K562 treated with DMSO at 1 percent for 24 hours (cell line): ENCODE results near the gene MAP2K7. TPM values are rescaled to one million over a fixed set of nuclear protein-coding genes. Genes with fewer than 3 reads are reported as not detected.

Experiments
- total RNA-seq: library from RNA; unstranded; fragments of 300-600 nt; gene quantifications from 2 replicates; pipeline ENCODE4 v1.2.3, GENCODE V29; 2022; ENCODE audit warnings: low read depth; ENCODE audit not compliant: insufficient read depth

Gene MAP2K7
- 40.0 and 44.3 TPM in 2 replicates for total RNA-seq

DNA sequence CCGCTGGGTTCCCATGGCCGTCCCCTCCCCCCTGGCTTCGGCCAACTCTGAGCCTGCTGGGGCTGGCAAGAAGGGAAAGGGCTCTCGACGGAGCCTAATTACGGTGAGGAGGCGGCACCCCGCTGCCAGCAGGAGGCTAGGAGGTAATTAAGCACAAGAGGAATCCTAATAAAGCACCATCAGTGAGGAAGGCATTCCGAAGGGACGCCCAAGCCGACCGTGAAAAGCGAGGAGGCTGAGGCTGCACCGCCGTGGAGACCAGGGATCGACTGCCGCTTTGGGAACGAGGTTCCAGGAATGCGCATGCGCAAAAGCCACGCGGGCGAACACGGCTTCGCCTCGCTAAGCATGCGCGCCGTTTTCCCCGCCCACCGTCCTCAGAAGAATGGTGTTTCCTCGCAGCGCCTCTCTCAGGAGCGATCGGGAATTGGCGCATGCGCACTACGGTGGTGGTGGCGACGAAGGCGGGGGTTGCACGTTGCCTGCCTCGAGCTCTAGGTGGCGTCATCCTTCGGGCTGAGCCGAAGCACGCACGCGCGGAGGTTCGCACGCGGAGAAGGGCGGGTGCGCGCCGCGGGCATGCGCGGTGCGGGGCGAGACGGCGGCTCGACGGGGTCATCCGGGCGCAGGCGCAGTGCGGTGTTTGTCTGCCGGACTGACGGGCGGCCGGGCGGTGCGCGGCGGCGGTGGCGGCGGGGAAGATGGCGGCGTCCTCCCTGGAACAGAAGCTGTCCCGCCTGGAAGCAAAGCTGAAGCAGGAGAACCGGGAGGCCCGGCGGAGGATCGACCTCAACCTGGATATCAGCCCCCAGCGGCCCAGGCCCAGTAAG, at the start of gene MAP2K7:
Gene MAP2K7, plus strand, starts transcription at position 634 of the 830 bp plus-strand sequence. Its CDS starts 68 bp downstream, at position 702.

DNA sequence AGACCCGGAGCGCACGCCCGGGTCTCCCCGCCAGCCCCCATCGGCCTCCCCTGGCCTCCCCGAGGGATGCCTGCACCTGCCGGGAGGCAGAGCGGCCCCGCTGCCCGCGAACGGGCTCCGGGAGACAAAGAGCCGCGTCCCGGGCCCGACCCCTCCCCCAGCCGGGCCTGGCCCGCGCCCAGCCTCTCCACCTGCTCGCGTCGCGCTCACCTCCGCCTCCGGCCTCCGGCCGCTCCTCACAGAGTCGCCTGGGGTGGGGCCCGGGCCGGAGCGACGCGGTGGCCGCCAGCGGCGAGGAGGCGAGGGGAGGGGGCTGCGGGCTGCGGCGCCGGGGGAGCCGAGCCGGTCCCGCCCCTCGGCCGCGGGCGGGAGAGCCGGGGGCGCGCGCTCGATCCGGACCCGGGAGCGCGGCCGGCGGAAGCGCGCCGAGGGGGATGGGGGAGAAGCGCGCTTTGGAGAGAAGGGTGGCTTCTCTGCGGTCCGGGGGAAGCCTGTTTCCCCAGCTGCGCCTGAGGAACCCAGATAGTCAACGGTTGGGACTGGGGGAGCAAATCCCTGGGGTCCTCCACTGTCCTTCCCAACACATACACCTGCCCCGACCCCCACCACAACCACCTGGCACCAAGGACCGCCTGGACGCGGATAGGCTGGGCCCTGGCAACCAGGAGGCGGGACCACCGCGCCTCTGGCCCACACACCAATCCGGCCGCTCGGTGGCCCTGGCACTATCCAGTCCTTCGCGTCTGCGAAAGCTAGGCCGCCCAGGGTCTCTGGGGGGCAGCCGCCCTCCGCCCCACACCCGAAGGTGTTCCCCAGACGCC, 29.4 kb upstream of the MAP2K7 start, which contains the start of gene PRR36:
Gene PRR36, minus strand, starts transcription at position 315 of the 821 bp plus-strand sequence. CDS start 701 bp downstream, outside the sequence.

DNA sequence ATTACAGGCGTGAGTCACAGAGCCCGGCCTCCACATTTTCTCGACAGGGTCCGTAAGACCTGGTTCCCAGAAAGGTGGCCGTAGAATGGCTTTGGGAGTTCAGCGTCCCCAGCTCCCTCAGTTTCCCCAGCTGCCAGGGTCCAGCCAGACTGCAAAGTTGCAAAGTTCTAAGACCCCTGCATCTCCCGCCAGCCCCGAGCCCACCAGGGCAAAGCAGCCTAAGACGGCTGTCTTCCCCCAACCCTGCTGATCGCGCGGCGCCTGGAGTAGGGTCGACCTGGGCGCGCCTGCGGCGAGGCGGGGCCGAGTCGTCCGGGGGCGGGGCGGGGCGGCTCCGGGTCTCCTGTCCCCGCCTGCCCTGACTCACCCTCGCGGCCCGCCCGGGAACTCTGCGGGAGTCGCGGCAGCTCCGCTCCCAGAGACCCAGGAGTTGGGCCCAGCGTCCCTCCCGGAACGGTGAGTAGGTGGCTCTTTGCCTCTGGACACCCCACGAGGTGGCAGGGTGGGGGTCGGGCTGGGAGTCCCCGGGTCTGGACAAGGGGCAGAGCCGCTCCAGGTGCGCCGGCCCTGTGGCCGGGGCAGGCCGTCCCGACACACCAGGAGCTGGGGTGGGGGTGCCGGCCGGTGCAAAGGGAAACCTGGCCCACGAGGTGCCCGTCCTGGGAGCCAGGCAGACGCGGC, 15.4 kb upstream of the MAP2K7 start, which contains the start of gene LRRC8E:
Gene LRRC8E, plus strand, starts transcription at position 366 of the 681 bp plus-strand sequence. CDS start 7,094 bp downstream, outside the sequence.

DNA sequence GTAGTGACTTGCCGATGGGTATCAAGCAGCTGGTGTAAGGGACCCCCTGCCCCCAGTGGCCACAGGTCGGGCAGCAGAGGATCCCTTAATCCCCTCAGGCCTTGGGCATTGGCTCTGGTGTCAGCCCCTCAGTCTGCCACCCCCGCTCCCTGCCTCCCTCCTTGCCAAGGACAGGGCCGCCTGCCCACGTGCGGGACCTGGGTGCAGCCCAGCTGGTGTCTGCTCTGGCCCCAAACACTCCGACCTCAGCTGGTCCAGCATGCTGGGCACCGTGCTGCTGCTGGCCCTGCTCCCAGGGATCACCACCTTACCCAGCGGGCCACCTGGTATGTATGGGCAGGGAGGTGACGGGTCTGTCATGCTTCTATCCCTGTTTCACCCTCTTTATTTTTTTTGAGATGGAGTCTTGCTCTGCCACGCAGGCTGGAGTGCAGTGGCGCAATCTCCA, 10.9 kb downstream of the MAP2K7 start, which contains the start of gene TGFBR3L:
Gene TGFBR3L, plus strand, starts transcription at position 233 of the 448 bp plus-strand sequence.

DNA sequence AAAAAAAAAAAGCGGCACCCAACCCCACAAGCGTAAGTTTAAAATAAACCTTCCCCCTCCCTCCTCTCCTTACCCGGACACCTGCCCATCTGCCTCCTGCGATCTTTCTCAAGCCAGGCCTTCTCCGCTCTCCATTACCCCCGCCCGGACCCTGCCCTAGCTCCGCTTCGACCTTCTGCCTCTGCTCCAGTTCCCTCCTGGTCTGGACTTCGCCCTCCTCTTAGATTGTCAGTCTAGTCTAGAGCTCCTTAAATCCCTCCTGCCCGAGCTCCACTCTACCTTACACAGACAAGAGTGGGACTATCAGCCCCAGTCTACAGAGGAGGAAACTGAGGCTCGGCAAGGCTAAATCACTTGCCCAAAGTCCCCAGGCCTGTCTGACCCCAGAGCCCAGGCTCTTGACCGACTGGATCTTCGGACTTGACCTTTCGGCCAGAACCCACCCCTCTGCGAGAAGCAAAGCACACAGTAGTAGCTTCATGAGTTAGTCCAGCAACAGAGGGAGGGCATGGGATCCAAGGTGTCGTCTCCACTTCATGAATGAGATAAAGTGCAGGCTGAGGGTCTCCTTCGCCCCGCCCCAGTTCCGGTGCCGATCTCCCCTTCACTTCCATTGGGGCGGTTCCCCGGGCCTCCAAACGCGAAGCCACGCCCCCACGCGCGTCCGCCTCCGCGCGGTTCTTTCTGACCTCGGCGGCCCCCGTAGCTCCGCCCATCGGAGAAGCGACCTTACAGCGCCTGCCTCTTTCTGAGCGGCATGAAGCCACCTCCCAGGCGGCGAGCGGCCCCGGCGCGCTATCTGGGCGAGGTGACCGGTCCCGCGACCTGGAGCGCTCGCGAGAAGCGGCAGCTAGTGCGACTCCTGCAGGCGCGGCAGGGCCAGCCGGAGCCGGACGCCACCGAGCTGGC, 16.2 kb downstream of the MAP2K7 start, which contains the start of gene SNAPC2:
Gene SNAPC2, plus strand, starts transcription at position 729 of the 909 bp plus-strand sequence. Its CDS starts 29 bp downstream, at position 758.

DNA sequence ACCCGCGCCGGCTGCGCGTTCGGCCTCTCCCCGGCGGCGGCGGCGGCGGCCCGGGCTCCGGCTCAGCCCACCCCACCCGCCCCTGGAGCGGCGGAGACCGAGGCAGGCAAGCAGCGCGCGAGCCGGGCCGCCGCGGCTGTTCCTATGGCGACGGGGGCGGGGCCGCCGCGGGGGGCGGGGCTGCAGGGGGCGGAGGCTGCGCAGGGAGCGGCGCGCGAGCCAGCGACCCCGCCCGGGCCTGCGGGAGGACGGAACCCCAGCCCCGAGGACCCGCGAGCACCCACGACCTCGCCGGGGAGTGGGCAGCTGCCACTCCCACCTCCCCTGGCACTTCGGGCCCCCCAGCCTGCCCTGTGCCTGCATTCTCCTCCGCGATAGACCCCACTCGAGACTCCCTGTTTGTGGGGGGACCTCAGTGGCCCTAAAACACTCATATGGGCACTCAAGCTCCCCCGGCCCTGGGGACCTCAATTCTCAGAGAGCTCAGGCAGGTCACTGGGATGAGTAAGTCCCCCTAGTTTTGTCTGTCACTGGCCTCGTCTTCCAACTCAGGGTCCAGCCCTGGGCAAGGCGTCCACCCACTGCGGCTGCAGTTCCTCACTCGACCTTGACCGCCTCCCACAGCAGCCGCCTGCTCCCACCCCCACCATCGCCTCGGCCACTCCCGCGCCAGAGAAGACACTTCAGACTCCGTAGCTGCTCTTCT, 22.5 kb downstream of the MAP2K7 start, which contains the start of gene CTXN1:
Gene CTXN1, minus strand, starts transcription at position 115 of the 706 bp plus-strand sequence. CDS start 597 bp downstream, outside the sequence.

DNA sequence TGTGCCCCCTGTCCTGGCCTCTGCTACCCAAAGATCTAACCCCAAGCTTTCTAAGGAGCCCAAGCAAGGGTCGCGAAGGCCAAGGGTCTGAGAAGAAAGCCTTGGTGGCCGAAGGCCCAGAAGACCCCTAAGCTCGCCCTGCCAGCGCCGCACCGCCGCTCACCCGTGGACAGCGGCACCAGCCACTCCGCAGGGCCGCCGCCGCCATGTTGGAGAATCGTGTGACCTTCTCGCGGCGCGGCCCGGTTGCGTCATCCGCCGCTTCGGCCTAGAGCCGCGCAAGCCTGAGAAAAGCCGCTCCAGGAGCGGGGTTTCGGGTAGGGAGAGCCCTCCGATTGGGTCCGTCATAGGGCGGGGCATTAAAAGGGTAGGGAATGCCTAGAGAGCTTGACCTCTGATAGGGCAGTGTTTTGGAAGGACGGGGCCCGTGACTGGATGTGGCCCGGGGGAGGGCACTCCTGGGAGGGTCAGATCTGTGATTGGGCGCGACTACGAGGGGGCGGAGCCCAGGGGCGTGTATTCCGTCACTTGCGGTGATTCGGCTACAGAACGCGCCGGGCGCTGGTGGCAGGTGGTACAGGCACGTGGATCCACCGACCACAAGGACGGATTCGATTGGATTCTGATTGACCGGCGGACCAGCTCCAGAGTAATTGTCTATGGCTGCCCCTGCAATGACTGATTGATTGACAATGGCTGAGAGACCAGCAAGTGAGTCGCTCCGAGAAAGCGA, 39.9 kb downstream of the MAP2K7 start, which contains the start of gene TIMM44:
Gene TIMM44, minus strand, starts transcription at position 223 of the 733 bp plus-strand sequence. Its CDS starts 15 bp downstream, at position 208.

Other genes with a start within 250 kb of the MAP2K7 start
- not detected in 2 replicates for gene RETN, start 234.8 kb upstream of the MAP2K7 start, total RNA-seq
- gene MCEMP1, start 226.8 kb upstream of the MAP2K7 start, total RNA-seq: 1.3 and 1.4 TPM in 2 replicates
- 175 and 188 TPM in 2 replicates for gene TRAPPC5, start 223.0 kb upstream of the MAP2K7 start, total RNA-seq
- 0.70 and 0.95 TPM in 2 replicates for gene FCER2, start 201.7 kb upstream of the MAP2K7 start, total RNA-seq
- gene CLEC4G, start 171.8 kb upstream of the MAP2K7 start, total RNA-seq: not detected in 2 replicates
- not detected in 2 replicates for gene CD209, start 156.3 kb upstream of the MAP2K7 start, total RNA-seq
- 0.54 TPM in 1 of 2 replicates, not detected in the other for gene CLEC4M, start 140.6 kb upstream of the MAP2K7 start, total RNA-seq
- 16.1 and 19.9 TPM in 2 replicates for gene EVI5L, start 73.7 kb upstream of the MAP2K7 start, total RNA-seq
- gene PRR36, start 29.5 kb upstream of the MAP2K7 start, total RNA-seq: 0.44 TPM in 1 of 2 replicates, not detected in the other
- 7.1 and 8.5 TPM in 2 replicates for gene LRRC8E, start 15.4 kb upstream of the MAP2K7 start, total RNA-seq
- 2.2 and 3.2 TPM in 2 replicates for gene TGFBR3L, start 11.0 kb downstream of the MAP2K7 start, total RNA-seq
- gene SNAPC2, start 16.5 kb downstream of the MAP2K7 start, total RNA-seq: 50.8 and 53.9 TPM in 2 replicates
- gene CTXN1, start 22.3 kb downstream of the MAP2K7 start, total RNA-seq: 7.3 and 8.5 TPM in 2 replicates
- 141 and 148 TPM in 2 replicates for gene TIMM44, start 39.8 kb downstream of the MAP2K7 start, total RNA-seq
- 76.0 and 85.4 TPM in 2 replicates for gene ELAVL1, start 101.8 kb downstream of the MAP2K7 start, total RNA-seq
- not detected in 2 replicates for gene CCL25, start 148.9 kb downstream of the MAP2K7 start, total RNA-seq
- gene FBN3, start 245.7 kb downstream of the MAP2K7 start, total RNA-seq: 0.08 and 0.12 TPM in 2 replicates